A172 (cell line): ENCODE measurements around the gene MAP3K7CL. TPM values are rescaled to one million over a fixed set of nuclear protein-coding genes. Genes with fewer than 3 reads are reported as not detected.

ENCODE experiments used
- total RNA-seq: library from RNA; depleted of rRNA; stranded (reverse); fragments of >200 nt; shearing (Covaris generic); gene quantifications from 2 replicates; pipeline ENCODE4 v1.2.3, GENCODE V29; 2014; rRNA removed

MAP3K7CL gene
- total RNA-seq, 1 experiment from 2014 or later: 19.4 TPM

Other genes with a start within 250 kb of the MAP3K7CL start
- gene LTN1, start 137.8 kb upstream of the MAP3K7CL start, total RNA-seq: 31.0 and 35.7 TPM in 2 replicates
- gene RWDD2B, start 111.3 kb upstream of the MAP3K7CL start, total RNA-seq: 26.8 and 28.6 TPM in 2 replicates
- gene USP16, start 106.0 kb upstream of the MAP3K7CL start, total RNA-seq: 70.4 and 77.9 TPM in 2 replicates
- 463 and 619 TPM in 2 replicates for gene CCT8, start 57.0 kb upstream of the MAP3K7CL start, total RNA-seq
- gene BACH1, start 168.3 kb downstream of the MAP3K7CL start, total RNA-seq: 53.5 and 60.6 TPM in 2 replicates